Measurements from ENCODE around the gene CUL5.

CUL5 gene

DNA sequence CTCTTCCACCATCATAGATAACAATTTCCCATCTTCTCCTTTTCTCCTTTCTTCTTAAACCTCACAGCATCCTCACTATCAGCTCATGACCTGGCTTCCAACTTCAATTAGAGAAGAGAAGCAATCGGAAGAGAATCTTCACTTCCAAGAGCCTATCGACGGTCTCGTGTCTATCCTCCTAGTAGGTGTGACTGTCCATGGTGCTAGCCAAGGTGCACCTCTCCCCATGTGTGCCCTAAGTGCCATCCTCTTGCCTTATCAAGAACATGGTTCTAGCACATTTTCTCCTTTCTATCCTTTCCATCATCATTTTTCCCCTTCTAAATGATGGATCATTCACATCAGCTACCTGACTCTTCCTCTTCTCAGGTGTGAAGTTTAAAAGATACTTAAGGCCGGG, 5.1 kb upstream of the CUL5 start:
- DNase-seq (ENCODE audit: low read depth): no peak
- no peak overlapping the region for H3K4me3 ChIP-seq (ENCODE audit: low read length)
- TF ChIP-seq, protein P1, sequence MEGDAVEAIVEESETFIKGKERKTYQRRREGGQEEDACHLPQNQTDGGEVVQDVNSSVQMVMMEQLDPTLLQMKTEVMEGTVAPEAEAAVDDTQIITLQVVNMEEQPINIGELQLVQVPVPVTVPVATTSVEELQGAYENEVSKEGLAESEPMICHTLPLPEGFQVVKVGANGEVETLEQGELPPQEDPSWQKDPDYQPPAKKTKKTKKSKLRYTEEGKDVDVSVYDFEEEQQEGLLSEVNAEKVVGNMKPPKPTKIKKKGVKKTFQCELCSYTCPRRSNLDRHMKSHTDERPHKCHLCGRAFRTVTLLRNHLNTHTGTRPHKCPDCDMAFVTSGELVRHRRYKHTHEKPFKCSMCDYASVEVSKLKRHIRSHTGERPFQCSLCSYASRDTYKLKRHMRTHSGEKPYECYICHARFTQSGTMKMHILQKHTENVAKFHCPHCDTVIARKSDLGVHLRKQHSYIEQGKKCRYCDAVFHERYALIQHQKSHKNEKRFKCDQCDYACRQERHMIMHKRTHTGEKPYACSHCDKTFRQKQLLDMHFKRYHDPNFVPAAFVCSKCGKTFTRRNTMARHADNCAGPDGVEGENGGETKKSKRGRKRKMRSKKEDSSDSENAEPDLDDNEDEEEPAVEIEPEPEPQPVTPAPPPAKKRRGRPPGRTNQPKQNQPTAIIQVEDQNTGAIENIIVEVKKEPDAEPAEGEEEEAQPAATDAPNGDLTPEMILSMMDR (conservative IDR thresholded peaks at IDR 0.05; ENCODE audit: low read length): no peak

DNA sequence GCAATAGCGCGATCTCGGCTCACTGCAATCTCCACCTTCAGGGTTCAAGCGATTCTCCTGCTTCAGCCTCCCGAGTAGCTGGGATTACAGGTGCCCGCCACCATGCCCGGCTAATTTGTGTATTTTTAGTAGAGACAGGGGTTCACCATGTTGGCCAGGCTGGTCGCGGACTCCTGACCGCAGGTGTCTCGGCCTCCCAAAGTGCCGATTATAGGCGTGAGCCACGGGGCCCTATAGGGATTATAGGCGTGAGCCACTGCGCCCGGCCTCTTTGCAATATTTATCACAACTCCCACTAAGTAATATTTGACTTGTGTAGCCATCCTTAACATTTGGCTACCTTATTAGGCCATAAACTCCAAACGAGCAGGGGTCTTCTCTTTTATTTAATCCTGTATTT, 879 bp upstream of the CUL5 start:
- DNase-seq (ENCODE audit: low read depth): no peak
- H3K4me3 ChIP-seq (ENCODE audit: low read length): no peak overlapping the region
- TF ChIP-seq, protein P1 (conservative IDR thresholded peaks at IDR 0.05; ENCODE audit: low read length): no peak

DNA sequence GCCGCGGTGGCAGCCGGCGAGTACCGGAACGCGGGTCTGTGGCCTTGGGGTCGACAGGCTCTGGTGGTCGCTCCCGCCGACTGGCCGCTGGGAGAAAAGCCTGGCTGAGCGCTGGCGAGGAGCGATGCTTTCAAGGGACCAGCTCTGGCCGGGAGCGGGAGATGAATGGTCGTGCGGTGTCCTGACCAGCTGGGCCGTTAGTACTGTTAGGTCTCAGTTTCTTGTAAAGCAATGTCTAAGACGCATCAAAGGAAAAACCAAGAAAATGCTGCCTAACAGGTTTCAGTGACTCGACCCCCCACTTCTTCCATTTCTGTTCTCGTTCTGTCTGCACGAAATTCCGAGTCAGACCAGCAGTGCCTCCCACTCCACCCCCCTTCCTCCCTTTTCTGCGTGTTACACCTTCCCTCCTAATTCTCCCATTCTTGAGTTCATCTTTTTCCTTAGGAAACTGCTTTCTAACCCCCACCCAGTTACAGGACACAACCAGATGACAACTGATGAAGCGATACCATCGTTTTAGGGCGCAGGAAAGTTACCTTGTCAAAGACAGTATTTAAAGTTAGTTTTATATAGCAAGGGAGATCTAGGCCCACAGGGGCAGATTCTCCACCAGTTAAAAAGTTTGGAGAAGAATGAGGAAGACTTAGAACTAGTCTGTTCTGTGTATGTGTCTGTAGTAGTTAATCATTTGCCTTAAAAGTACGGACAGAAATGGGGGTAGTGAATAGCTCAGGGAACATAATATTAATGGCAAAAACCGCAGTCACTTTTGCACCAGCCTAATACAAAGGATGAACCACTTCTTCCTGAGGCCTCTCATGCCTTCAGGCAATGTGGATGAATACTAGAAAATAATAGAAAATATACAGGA, 1.0 kb downstream of the CUL5 start:
- peak overlapping the region; percentile 83 for H3K4me3 ChIP-seq (ENCODE audit: low read length)
- peak; percentile 15 for DNase-seq (ENCODE audit: low read depth)
- TF ChIP-seq, protein P1 (conservative IDR thresholded peaks at IDR 0.05; ENCODE audit: low read length): no peak

DNA sequence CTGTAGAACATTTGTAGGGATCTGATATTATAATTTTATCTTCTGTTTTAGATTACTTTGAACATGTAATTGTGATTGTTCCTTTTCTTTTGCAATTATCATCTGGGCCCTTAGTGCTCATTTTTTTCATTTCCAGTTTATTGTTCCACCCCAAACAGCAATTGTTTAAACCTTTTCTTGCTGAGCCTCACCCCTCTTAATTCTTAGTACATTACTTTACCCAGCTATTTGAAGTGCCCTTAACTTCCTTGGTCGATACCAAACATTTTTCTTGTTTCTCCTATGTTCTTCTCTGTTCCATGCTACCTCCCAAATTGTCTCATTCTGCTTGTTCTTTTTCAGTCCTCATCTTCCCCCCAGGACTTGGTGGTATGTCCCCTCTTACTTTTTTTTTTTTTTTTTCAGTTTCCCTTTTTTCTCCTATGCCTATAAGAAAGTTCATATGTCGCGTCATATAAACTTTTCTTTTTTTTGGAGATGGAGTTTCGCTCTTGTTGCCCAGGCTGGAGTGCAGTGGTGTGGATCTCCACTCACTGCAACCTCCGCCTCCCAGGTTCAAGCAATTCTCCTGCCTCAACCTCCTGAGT, 3.5 kb downstream of the CUL5 start:
- no peak overlapping the region for H3K4me3 ChIP-seq (ENCODE audit: low read length)
- TF ChIP-seq, protein P1 (conservative IDR thresholded peaks at IDR 0.05; ENCODE audit: low read length): no peak

DNA sequence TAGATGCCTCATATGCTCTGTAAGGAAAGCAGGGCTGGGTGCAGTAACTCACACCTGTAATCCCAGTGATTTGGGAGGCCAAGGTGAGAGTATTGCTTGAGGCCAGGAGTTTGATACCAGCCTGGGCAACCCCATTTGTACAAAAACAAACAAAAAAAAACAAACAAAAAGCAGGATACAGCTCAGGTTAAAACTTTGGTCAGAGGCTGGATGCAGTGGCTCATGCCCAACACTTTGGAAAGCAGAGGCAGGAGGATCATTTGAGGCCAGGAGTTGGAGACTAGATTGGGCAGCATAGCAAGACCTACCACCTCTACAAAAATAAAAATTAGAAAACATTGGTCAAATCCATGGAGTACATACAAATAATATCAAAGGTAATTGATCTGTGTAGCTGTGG, 7.9 kb downstream of the CUL5 start:
- TF ChIP-seq, protein P1 (conservative IDR thresholded peaks at IDR 0.05; ENCODE audit: low read length): no peak
- H3K4me3 ChIP-seq (ENCODE audit: low read length): no peak overlapping the region
- DNase-seq (ENCODE audit: low read depth): no peak

More for the DNA sequence above, 3.5 kb downstream of the CUL5 start:
- no peak for DNase-seq (ENCODE audit: low read depth)

DNA sequence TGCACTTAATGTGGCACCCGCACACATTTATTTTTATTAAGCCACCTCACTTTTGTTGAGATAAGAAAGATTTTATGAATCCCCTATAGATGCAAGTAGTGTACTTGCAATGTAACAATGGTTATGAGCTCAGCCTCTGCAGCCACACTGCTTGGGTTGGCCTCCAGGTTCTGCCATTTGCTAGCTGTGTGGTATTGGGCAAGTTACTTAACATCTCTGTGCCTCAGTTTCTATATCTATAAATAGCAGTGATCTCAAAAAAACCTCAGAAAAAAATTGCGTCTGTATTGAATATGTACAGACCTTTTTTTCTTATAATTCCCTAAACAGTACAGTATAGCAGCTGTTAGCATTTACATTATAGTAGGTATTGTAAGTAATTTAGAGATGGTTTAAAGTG, 10.0 kb downstream of the CUL5 start:
- no peak overlapping the region for H3K4me3 ChIP-seq (ENCODE audit: low read length)
- no peak for DNase-seq (ENCODE audit: low read depth)
- TF ChIP-seq, protein P1 (conservative IDR thresholded peaks at IDR 0.05; ENCODE audit: low read length): no peak

Data from AG10803 (cell line).